Glutamatergic neuron (in vitro differentiated cells): ENCODE measurements around the gene UBE3D. TPM values are rescaled to one million over a fixed set of nuclear protein-coding genes. Genes with fewer than 3 reads are reported as not detected.
"Not testable (repeated sequence)": the region's sequence is repeated elsewhere in the genome, so short reads cannot be mapped to it uniquely, and the experiment has no call there.

Experiments used
- DNase-seq: peaks from one replicate; pipeline ENCODE4 v3.0.0; 2022
- H3K27ac Mint-ChIP-seq: one replicate; pipeline ENCODE4 v1.8.0; 2020; ENCODE audit warnings: mild to moderate bottlenecking, mixed read lengths, inconsistent platforms; ENCODE audit not compliant: unreplicated experiment
- H3K27me3 Mint-ChIP-seq: one replicate; pipeline ENCODE4 v1.8.0; 2020; ENCODE audit warnings: mild to moderate bottlenecking, moderate library complexity, mixed read lengths, inconsistent platforms; ENCODE audit not compliant: unreplicated experiment
- H3K36me3 Mint-ChIP-seq: one replicate; pipeline ENCODE4 v1.8.0; 2020; ENCODE audit warnings: mild to moderate bottlenecking, mixed read lengths, inconsistent platforms; ENCODE audit not compliant: unreplicated experiment
- H3K4me1 Mint-ChIP-seq: one replicate; pipeline ENCODE4 v1.8.0; 2020; ENCODE audit warnings: mild to moderate bottlenecking, low read depth, mixed read lengths, inconsistent platforms; ENCODE audit not compliant: unreplicated experiment
- H3K4me3 Mint-ChIP-seq: one replicate; pipeline ENCODE4 v1.8.0; 2020; ENCODE audit warnings: mild to moderate bottlenecking, mixed read lengths, inconsistent platforms; ENCODE audit not compliant: unreplicated experiment
- H3K9me3 Mint-ChIP-seq: one replicate; pipeline ENCODE4 v1.8.0; 2020; ENCODE audit warnings: mild to moderate bottlenecking, moderate library complexity, mixed read lengths, inconsistent platforms; ENCODE audit not compliant: unreplicated experiment
- total RNA-seq: library from RNA; stranded (reverse); fragmentation: NEBNext Ultra II Directional; extraction: Animal tissue kit (Norgen Biotek cat#: 25700); gene quantifications from one replicate; pipeline ENCODE4 v1.2.1, GENCODE V29; 2021; ENCODE audit not compliant: unreplicated experiment
- TF ChIP-seq, protein P1 (sequence below): fragments of 200-600 bp; sonication (generic); IDR thresholded peaks from one replicate; pipeline ENCODE4 v1.5.0; 2021; ENCODE audit not compliant: partially characterized antibody, unreplicated experiment

The UBE3D gene
- total RNA-seq, 1 donor from 2014 or later, result 12.3 TPM

DNA sequence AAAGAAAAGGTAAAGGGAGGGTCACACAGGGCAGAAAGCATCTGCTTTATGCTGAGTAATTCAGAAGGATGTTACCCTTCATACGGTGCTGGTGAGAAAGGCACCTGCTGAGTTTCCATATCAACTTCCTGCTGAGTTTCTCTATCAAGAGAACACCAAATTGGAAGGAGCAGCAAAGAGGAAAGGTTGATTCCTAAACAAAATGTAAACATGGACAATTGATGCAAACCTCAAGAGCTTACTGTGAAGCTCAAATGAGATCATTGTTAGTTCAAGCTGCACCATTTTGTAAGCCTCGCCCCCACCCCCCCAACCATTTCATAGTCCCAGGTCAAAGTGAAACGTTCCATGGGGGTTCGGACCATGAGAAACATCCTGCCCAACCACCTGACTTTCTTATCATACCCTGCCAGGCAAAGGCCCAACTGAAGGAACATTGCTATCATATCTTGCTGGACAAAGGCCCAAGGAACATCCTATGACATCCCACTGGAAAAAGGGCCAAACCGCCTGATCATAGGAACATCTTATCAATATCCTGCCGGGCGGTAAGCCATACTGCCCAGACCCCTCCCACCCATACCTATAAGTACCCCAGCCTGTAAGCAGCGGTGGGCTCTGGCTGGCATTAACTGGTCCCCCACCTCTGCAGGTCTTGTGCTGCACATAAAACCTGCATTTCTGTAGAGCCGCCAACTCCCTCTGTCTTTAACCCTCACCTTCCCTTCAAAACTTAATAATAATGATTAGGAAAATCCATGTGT is 171.6 kb downstream of the UBE3D start:
- DNase-seq, result no peak
- Mint-ChIP-seq H3K4me1 (no peaks in the 10 kb centered on the region), H3K36me3 (no peaks in the 10 kb centered on the region), H3K9me3 (peaks cover 3% of the 10 kb centered on the region), H3K4me3 (no peak overlapping the region), H3K27me3 (no peaks in the 10 kb centered on the region), H3K27ac (no peak overlapping the region)
- TF ChIP-seq, protein P1, sequence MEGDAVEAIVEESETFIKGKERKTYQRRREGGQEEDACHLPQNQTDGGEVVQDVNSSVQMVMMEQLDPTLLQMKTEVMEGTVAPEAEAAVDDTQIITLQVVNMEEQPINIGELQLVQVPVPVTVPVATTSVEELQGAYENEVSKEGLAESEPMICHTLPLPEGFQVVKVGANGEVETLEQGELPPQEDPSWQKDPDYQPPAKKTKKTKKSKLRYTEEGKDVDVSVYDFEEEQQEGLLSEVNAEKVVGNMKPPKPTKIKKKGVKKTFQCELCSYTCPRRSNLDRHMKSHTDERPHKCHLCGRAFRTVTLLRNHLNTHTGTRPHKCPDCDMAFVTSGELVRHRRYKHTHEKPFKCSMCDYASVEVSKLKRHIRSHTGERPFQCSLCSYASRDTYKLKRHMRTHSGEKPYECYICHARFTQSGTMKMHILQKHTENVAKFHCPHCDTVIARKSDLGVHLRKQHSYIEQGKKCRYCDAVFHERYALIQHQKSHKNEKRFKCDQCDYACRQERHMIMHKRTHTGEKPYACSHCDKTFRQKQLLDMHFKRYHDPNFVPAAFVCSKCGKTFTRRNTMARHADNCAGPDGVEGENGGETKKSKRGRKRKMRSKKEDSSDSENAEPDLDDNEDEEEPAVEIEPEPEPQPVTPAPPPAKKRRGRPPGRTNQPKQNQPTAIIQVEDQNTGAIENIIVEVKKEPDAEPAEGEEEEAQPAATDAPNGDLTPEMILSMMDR, result no peak

DNA sequence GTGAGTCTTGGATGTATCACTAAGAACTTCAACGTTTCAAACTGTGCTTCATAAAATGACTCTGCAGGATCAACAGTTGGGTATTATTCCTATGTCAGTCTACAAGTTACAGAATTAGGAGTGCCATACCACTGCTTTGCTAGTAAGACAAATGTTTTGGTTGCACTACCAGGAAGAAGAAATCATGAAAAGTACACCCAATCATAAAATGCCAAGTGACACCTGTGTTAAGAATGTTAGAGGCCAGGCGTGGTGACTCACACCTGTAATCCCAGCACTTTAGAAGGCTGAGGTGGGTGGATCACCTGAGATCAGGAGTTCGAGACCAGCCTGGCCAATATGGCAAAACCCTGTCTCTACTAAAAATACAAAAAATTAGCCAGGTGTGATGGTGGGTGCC is 174.1 kb downstream of the UBE3D start:
- not testable (repeated sequence) for H3K4me3 Mint-ChIP-seq, H3K27ac Mint-ChIP-seq, H3K36me3 Mint-ChIP-seq

DNA sequence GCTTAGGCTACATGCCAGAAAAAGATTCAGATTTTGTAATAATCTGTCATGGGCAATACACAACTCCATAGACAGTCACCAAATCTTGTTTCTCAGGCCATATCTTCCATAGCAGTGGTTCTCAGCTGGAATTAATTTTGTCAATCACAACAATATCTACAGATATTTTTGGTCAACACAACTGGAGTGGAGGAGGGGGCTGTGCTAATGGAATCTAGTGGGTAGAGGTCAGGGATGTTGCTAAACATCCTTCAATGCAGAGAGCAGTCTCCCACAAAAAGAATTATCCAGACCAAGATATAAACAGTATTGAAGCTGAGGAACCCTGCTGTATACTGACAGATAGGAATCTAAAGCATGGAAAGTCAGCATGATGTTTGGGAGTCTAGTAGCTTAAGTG is 174.6 kb downstream of the UBE3D start:
- no peaks in the 10 kb centered on the region for H3K27me3 Mint-ChIP-seq
- H3K4me3 Mint-ChIP-seq, result no peak overlapping the region
- H3K36me3 Mint-ChIP-seq, result no peaks in the 10 kb centered on the region
- no peak overlapping the region for H3K27ac Mint-ChIP-seq
- H3K9me3 Mint-ChIP-seq, result peaks cover 3% of the 10 kb centered on the region
- H3K4me1 Mint-ChIP-seq, result no peaks in the 10 kb centered on the region
- TF ChIP-seq, protein P1, result no peak
- DNase-seq, result no peak

More for the DNA sequence above, 174.1 kb downstream of the UBE3D start:
- not testable (repeated sequence) for H3K4me1 Mint-ChIP-seq, DNase-seq, H3K27me3 Mint-ChIP-seq, H3K9me3 Mint-ChIP-seq

DNA sequence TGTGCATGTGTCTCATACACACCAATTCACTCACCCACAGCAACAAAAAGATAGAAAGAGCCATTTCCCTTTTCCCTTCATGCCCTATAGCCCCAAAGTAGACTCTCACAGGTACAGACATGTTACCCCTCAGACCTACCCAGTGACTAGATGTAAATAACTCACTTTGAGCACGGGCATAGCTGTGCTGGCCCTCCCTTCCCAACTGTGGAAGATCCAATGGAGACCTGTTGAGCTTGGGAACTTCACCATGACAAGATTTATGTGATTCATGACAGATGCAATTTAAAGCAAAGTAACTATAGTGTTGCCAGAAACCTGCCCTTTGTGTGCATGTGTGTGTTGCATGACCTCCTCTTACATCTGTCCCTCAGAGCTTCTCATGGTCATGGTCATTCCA is 175.4 kb downstream of the UBE3D start:
- no peak for DNase-seq
- Mint-ChIP-seq H3K9me3 (peaks cover 3% of the 10 kb centered on the region), H3K4me3 (no peak overlapping the region), H3K27me3 (no peaks in the 10 kb centered on the region), H3K4me1 (no peaks in the 10 kb centered on the region), H3K27ac (no peak overlapping the region), H3K36me3 (no peaks in the 10 kb centered on the region)
- TF ChIP-seq, protein P1, result no peak

DNA sequence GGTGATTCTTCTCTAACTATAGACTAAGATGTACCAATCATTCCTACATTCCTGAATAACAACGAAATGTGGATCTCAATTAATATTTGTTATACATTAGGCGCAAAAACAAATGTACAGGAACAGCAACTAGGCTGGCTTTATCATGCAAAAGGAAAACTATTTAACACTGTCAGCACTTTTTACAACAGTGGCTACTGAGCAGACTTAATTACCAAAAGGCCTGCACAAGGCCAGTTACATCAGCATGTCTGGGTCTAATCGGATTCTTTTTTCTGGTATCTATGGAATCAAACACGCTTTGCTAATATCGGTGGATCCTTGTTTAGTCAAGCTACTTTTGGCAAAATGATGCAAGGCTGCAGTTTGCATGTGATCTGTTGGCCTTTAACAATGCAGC is 176.5 kb downstream of the UBE3D start:
- Mint-ChIP-seq H3K27me3 (no peaks in the 10 kb centered on the region), H3K36me3 (no peaks in the 10 kb centered on the region), H3K4me3 (no peak overlapping the region), H3K4me1 (no peaks in the 10 kb centered on the region), H3K27ac (no peak overlapping the region), H3K9me3 (no peaks in the 10 kb centered on the region)
- TF ChIP-seq, protein P1, result no peak
- DNase-seq, result no peak
